LNCaP clone FGC (cell line): ENCODE results near the gene FRMPD4.

Experiments used
- DNase-seq: peaks from one replicate; pipeline ENCODE4 v3.0.0-alpha.2; 2011; ENCODE audit warnings: low read depth
- H3K4me3 ChIP-seq: 2 replicates; pipeline ENCODE4 v1.5.1; 2011; ENCODE audit warnings: mild to moderate bottlenecking, low read depth, low read length, control low read depth
- TF ChIP-seq, protein P1 (sequence below): IDR thresholded peaks from 2 replicates; pipeline ENCODE4 v1.5.1; 2012; ENCODE audit warnings: mild to moderate bottlenecking; ENCODE audit not compliant: control insufficient read depth, insufficient read depth; ENCODE audit errors: extremely low read depth

The FRMPD4 gene

DNA sequence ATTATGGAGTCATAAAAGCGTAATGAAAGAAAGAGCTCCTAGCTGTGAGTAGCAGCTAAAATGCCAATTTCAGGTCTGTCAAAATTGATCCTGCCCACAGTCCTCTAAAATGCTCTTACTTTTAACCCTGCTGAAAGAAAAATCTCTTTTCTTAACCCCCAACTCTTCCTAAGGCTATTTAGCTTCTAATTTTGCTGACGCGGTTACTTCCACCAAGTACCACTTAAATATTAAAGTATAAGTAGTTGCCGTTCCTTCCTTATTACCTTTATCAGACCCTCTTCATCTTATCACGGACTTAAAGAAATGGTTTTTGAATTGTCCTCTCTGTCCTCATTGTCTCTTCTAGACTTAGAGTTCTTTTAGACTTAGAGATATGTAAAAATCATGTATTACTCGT, 272.2 kb downstream of the FRMPD4 start:
- H3K4me3 ChIP-seq = no peak overlapping the region
- no peak for DNase-seq
- TF ChIP-seq, protein P1, sequence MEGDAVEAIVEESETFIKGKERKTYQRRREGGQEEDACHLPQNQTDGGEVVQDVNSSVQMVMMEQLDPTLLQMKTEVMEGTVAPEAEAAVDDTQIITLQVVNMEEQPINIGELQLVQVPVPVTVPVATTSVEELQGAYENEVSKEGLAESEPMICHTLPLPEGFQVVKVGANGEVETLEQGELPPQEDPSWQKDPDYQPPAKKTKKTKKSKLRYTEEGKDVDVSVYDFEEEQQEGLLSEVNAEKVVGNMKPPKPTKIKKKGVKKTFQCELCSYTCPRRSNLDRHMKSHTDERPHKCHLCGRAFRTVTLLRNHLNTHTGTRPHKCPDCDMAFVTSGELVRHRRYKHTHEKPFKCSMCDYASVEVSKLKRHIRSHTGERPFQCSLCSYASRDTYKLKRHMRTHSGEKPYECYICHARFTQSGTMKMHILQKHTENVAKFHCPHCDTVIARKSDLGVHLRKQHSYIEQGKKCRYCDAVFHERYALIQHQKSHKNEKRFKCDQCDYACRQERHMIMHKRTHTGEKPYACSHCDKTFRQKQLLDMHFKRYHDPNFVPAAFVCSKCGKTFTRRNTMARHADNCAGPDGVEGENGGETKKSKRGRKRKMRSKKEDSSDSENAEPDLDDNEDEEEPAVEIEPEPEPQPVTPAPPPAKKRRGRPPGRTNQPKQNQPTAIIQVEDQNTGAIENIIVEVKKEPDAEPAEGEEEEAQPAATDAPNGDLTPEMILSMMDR = no peak

DNA sequence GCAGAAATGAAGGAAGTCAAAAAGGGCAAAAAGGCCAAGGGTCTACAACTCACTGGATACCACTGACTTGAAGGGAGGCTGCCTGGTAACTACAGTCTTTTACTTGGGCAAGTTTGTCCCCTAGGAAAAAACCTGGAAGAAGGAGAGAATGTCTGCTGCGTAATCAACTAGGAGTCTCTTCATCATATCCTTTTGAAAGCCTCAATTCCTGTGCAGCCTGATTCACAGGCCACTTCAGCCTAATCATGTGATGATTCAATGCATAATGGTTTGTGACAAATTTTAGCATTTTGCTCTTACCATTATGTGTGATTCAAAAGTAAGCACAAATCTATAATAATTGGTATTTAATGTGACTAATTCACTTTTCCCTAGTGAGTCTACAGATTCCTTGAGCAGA, 273.6 kb downstream of the FRMPD4 start:
- TF ChIP-seq, protein P1 = no peak
- no peak for DNase-seq
- no peak overlapping the region for H3K4me3 ChIP-seq

DNA sequence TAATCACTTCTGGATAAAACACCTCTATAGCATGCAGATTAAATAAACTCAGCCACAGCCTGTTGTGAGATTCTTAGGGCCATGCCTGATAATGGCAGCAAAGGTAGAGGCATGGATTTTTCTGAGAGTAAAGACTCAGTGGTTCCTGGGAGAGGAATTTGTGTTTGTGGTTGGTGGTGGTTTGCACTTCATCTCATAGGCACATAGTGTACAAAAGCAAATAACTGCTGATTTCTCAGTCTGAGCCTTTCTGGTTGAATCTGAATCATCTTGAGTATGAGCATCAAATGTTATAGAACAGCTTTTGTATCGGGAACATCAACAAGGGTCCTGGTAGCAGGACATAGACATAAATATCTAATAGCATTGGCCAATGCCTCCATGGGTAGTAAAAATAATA, 274.3 kb downstream of the FRMPD4 start:
- no peak overlapping the region for H3K4me3 ChIP-seq
- TF ChIP-seq, protein P1 = no peak
- no peak for DNase-seq

DNA sequence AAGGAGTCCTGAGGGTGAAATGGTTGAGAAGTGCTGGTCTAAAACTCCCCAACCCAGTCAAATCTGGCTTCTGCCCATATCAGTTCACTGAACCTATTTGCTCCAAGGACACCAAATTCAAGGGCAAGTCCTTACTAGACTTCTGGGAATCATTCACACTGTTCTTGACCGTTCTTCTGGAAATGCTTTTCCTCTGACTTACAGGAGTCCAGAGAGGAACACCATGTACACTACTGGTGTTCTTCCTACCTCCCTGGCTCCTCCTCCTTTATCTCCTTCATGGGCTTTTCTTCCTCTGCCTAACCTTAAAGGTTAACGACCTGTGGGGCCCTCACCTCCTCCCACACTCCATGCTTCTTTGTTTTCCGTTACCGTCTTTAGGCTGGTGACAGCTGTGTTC, 281.3 kb downstream of the FRMPD4 start:
- TF ChIP-seq, protein P1 = no peak
- no peak for DNase-seq

DNA sequence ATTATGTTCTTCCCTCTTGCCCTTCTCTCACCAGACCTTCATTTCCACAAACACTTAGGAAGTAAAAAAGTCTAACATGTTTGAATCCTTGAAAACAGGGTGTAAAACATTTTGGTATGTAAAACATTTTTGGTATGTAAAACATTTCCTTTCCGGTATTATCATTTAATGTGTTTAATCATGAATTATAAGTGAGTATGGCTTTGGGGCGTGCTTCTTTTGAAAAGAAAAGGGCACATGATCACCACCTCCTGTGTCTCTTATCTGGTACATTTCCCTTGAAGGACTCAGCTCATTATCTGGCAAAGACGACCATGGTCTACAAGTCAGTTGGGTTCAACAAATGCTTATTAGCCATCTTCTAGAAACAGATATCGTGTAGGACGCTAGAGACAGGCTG, 283.6 kb downstream of the FRMPD4 start:
- TF ChIP-seq, protein P1 = no peak
- DNase-seq = no peak
- H3K4me3 ChIP-seq = no peak overlapping the region

More for the DNA sequence above, 281.3 kb downstream of the FRMPD4 start:
- no peak overlapping the region for H3K4me3 ChIP-seq

DNA sequence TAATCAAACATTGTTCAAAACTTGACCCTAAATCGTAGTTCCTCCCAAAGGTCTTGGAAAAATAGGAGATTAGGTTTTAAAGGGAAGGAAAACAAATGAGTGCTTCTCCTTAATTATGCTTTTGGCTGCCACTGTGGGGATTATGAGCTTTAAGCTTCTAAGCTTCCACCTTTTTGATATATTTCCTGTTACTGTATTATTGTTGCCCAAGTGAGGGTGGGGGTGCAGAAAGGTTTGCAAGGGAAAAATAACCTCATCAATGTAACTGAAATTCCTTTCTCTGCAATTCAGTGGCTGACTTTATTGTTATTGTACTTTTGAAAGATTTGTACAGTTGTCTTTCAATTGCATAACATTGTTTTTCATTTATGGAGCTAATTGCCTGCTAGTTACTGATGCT, 285.1 kb downstream of the FRMPD4 start:
- DNase-seq = no peak
- TF ChIP-seq, protein P1 = no peak
- H3K4me3 ChIP-seq = no peak overlapping the region

DNA sequence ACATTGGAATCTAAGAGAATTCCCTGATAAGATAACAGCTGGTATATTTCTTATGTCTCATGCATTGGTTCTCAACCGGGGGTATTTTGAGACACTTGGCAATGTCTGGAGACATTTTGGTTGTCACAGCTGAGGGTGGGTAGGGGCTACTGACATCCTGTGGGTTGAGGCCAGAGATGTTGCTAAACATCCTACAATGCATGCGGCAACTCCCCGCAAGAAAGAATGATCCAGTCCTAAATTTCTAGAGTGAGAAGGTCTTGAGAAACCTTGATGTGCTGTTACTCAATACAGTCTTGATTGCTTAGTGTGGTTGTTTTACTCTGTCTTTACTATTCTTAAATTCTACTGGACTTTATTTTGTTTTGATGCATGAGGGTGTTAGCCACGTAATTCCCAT, 287.2 kb downstream of the FRMPD4 start:
- no peak overlapping the region for H3K4me3 ChIP-seq
- TF ChIP-seq, protein P1 = no peak
- no peak for DNase-seq
